Measurements from ENCODE around the gene C4A. TPM values are rescaled to one million over a fixed set of nuclear protein-coding genes. Genes with fewer than 3 reads are reported as not detected.
A peak's percentile ranks its signal among the peaks of the same experiment; 100 is the strongest.
"Not testable (repeated sequence)": the region's sequence is repeated elsewhere in the genome, so short reads cannot be mapped to it uniquely, and the experiment has no call there.

The C4A gene
- total and polyA plus RNA-seq, 2 of the 13 experiments (the other 11 are each of a cell fraction or from before 2014, with no cell fraction given), result 165 to 478 TPM

GRCh38 chr6:31976065-31976464 lies 5.8 kb upstream of the C4A start:
- peak; percentile 41; the same call in 1 of the 2 replicates for TF ChIP-seq RBFOX2 (IDR thresholded peaks at IDR 0.05; ENCODE audit: low read depth, low read length)
- peaks cover 27% of the 10 kb centered on the region for H3K4me1 ChIP-seq (ENCODE audit: insufficient read depth, low read length)
- H3K4me3 ChIP-seq (replicated peaks in 1 of 3; ENCODE audit: insufficient read depth in 1 of 3, low read depth in 2 of 3, low read length in 3 of 3); H3K27ac ChIP-seq (ENCODE audit: extremely low read length, insufficient read depth, low read length); in situ Hi-C loops (cut with HindIII; ENCODE audit: extremely low pct_ligation_motif_present, low pct_unique_long_range_greater_than_20kb); H4K20me1 ChIP-seq (ENCODE audit: insufficient read depth, low read length); H2AFZ ChIP-seq (ENCODE audit: low read length); DNase-seq (ENCODE audit: low spot score); intact Hi-C loops (cut with micrococcal nuclease; ENCODE audit: unreplicated experiment); BruUV-seq (replicated peaks); H3K9me3 ChIP-seq (ENCODE audit: low read length); CTCF ChIA-PET (ENCODE audit: low intra/inter-chr PET ratio, low total read pairs); H3K9ac ChIP-seq (ENCODE audit: insufficient read depth, low read depth, low read length); H3K4me2 ChIP-seq (ENCODE audit: low read depth, low read length); ATAC-seq; H3K27me3 ChIP-seq (ENCODE audit: control insufficient read depth in 1 of 2, insufficient read depth in 2 of 2, low read length in 2 of 2); FAIRE-seq; H3K36me3 ChIP-seq (replicated peaks in 1 of 2; ENCODE audit: control insufficient read depth in 1 of 2, insufficient read depth in 2 of 2, low read length in 2 of 2): not testable (repeated sequence)
- H3K79me2 ChIP-seq (ENCODE audit: insufficient read depth, low read length), result peaks cover 21% of the 10 kb centered on the region
- 85% methylated on average over 12 of the region's 30 CpGs for WGBS (ENCODE audit: low lambda C conversion rate)
- POLR2A ChIA-PET, result interaction anchor here (0.7 kb wide), 1 partner anchor 88 kb away, joined by 3 read pairs; no protein-coding TSS in a partner anchor

- TF ChIP-seq ATF5 (CRISPR knock-in tag; IDR thresholded peaks at IDR 0.05; ENCODE audit: low read depth) (no peak), JUN (CRISPR knock-in tag; IDR thresholded peaks at IDR 0.05) (no peak), ZNF121 (CRISPR knock-in tag; IDR thresholded peaks at IDR 0.05) (peak; percentile 84)
- no TSS peak for BruUV-seq (replicated peaks)
- ATAC-seq, result no peak
- no peaks in the 10 kb centered on the region for H4K20me1 ChIP-seq (ENCODE audit: insufficient read depth, low read length)
- no peaks in the 10 kb centered on the region for H3K9me3 ChIP-seq (ENCODE audit: low read length)
- ChIA-PET POLR2A (interaction anchor here (0.6 kb wide), 1 partner anchor 28 kb away, joined by 4 read pairs; no protein-coding TSS in a partner anchor), CTCF (ENCODE audit: low intra/inter-chr PET ratio, low total read pairs) (no interaction called here)
- peaks cover 0 to 7% of the 10 kb centered on the region in 2 experiments; a peak in 2 of 5 replicates for H3K36me3 ChIP-seq (replicated peaks in 1 of 2; ENCODE audit: control insufficient read depth in 1 of 2, insufficient read depth in 2 of 2, low read length in 2 of 2)
- intact Hi-C loops (cut with micrococcal nuclease; ENCODE audit: unreplicated experiment) (no loop called here), in situ Hi-C loops (cut with HindIII; ENCODE audit: extremely low pct_ligation_motif_present, low pct_unique_long_range_greater_than_20kb) (no loop called here)
- no peak overlapping the region for H3K27ac ChIP-seq (ENCODE audit: extremely low read length, insufficient read depth, low read length)
- no peak overlapping the region for H3K4me3 ChIP-seq (replicated peaks in 1 of 3; ENCODE audit: insufficient read depth in 1 of 3, low read depth in 2 of 3, low read length in 3 of 3)
- no peak for FAIRE-seq
- no peak overlapping the region for H2AFZ ChIP-seq (ENCODE audit: low read length)
- peaks cover 19% of the 10 kb centered on the region for H3K4me1 ChIP-seq (ENCODE audit: insufficient read depth, low read length)
- H3K79me2 ChIP-seq (ENCODE audit: insufficient read depth, low read length), result peaks cover 10% of the 10 kb centered on the region
- H3K4me2 ChIP-seq (ENCODE audit: low read depth, low read length), result no peak overlapping the region
- no peak for DNase-seq (ENCODE audit: low spot score)
- H3K27me3 ChIP-seq (ENCODE audit: control insufficient read depth in 1 of 2, insufficient read depth in 2 of 2, low read length in 2 of 2), result no peaks in the 10 kb centered on the region
- 96% methylated on average over 12 of the region's 12 CpGs for WGBS (ENCODE audit: low lambda C conversion rate)
- H3K9ac ChIP-seq (ENCODE audit: insufficient read depth, low read depth, low read length), result no peak overlapping the region
Observed at GRCh38 chr6:31977816-31978431, 3.9 kb upstream of the C4A start.

Data from HepG2 (cell line).